Endothelial cell of umbilical vein (primary cell): ENCODE measurements around the gene ITIH4.

Experiments used
- CTCF ChIP-seq, 2 donors: IDR thresholded peaks; 1 replicate in 1 of 2; 2 replicates in 1 of 2; pipeline ENCODE4 v1.5.1; 2011; ENCODE audit warnings: low read length in 2 of 2, mild to moderate bottlenecking in 2 of 2, moderate library complexity in 2 of 2, control low read depth in 1 of 2, inconsistent platforms in 1 of 2, low read depth in 1 of 2; ENCODE audit not compliant: insufficient read depth in 1 of 2; ENCODE audit errors: extremely low read depth in 1 of 2
- EZH2 ChIP-seq: IDR thresholded peaks from 2 replicates; pipeline ENCODE4 v1.6.1; 2012; ENCODE audit warnings: borderline replicate concordance, low read depth, mild to moderate bottlenecking, moderate library complexity, low read length, inconsistent platforms; ENCODE audit not compliant: severe bottlenecking
- JUN ChIP-seq: IDR thresholded peaks from 2 replicates; pipeline ENCODE4 v1.6.1; 2011; ENCODE audit warnings: borderline replicate concordance, low read depth; ENCODE audit not compliant: insufficient read length, insufficient read depth
- MYC ChIP-seq: IDR thresholded peaks from one replicate; pipeline ENCODE4 v1.6.1; 2011; ENCODE audit warnings: mild to moderate bottlenecking, low read depth, low read length
- POLR2A ChIP-seq: IDR thresholded peaks from 2 replicates; pipeline ENCODE4 v1.6.1; 2012; ENCODE audit warnings: low read depth, mild to moderate bottlenecking, control low read depth, low read length
- POLR2AphosphoS5 ChIP-seq: IDR thresholded peaks from 2 replicates; pipeline ENCODE4 v1.6.1; 2012; ENCODE audit warnings: low read depth, mild to moderate bottlenecking, control low read depth, low read length, moderate library complexity; ENCODE audit not compliant: insufficient read depth
- TF ChIP-seq, protein P1 (sequence below): IDR thresholded peaks from 2 replicates; pipeline ENCODE4 v1.6.1; 2011; ENCODE audit not compliant: insufficient read depth, insufficient read length

DNA sequence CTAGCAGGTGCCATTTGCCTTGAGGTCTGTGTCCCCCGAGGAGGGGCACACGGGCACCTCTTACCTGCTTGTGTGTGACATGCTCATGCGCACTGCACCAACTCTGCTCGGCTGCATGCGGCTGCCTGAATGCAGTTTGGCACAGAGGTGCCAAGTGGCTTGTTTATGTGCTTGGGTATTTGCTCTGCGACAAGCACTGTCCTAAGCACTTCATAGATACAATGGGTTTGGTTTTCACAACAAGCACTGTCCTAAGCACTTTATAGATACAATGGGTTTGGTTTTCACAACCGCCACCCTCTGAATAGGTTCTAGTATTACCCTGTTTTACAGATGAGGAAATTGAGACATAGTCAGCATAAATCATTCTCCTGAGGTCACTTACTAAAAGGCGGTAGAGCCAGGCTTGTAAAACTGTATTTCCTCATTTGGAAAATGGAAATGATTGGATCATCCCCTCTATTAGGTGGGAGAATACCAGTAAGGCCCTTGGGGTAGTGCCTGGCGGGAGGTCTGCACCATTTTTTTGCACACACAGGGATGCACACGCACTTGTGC, 487 bp downstream of the ITIH4 start:
- no peak for TF ChIP-seq CTCF (IDR thresholded peaks at IDR 0.05; ENCODE audit: extremely low read depth in 1 of 2, insufficient read depth in 1 of 2, low read depth in 1 of 2, low read length in 2 of 2)
- TF ChIP-seq, protein P1, sequence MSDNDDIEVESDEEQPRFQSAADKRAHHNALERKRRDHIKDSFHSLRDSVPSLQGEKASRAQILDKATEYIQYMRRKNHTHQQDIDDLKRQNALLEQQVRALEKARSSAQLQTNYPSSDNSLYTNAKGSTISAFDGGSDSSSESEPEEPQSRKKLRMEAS = no peak
- no peak for TF ChIP-seq POLR2A
- no peak for TF ChIP-seq EZH2
- TF ChIP-seq POLR2AphosphoS5 = no peak
- no peak for TF ChIP-seq MYC
- no peak for TF ChIP-seq JUN
